PFSK-1 (cell line): ENCODE measurements around the gene LIMK2.

Source experiments
- FOXP2 ChIP-seq: optimal IDR thresholded peaks from 2 replicates; pipeline ENCODE3; 2011; ENCODE audit warnings: borderline replicate concordance, control low read depth, inconsistent platforms; ENCODE audit not compliant: insufficient read depth; ENCODE audit errors: extremely low read length, extremely low read depth
- POLR2AphosphoS5 ChIP-seq: IDR thresholded peaks from 2 replicates; pipeline ENCODE4 v1.6.1; 2012; ENCODE audit warnings: low read depth, mild to moderate bottlenecking, control low read depth, low read length, moderate library complexity
- REST ChIP-seq, 2 experiments: IDR thresholded peaks; 2 replicates each; pipeline versions ENCODE4 v1.6.1 to v1.8.0; 2011 to 2012; ENCODE audit warnings: low read depth in 2 of 2, low read length in 2 of 2, control low read depth in 1 of 2, inconsistent platforms in 1 of 2, mild to moderate bottlenecking in 1 of 2, moderate library complexity in 1 of 2; ENCODE audit not compliant: insufficient read depth in 1 of 2
- SIN3A ChIP-seq: IDR thresholded peaks from 2 replicates; pipeline ENCODE4 v1.6.1; 2012; ENCODE audit warnings: mild to moderate bottlenecking, low read length, moderate library complexity, borderline replicate concordance; ENCODE audit not compliant: insufficient read depth
- TAF1 ChIP-seq: IDR thresholded peaks from 2 replicates; pipeline ENCODE4 v1.6.1; 2012; ENCODE audit warnings: low read length, control low read depth, borderline replicate concordance; ENCODE audit not compliant: insufficient read depth

Gene LIMK2

GRCh38 chr22:31206896-31207687, 5.0 kb upstream of the LIMK2 start:
- TF ChIP-seq SIN3A = no peak
- no peak for TF ChIP-seq FOXP2
- TF ChIP-seq TAF1 = no peak
- TF ChIP-seq POLR2AphosphoS5 = no peak
- no peak for TF ChIP-seq REST (IDR thresholded peaks at IDR 0.05; ENCODE audit: insufficient read depth in 1 of 2, low read depth in 2 of 2, low read length in 2 of 2)

GRCh38 chr22:31210556-31211421, 1.3 kb upstream of the LIMK2 start:
- TF ChIP-seq REST (IDR thresholded peaks at IDR 0.05; ENCODE audit: insufficient read depth in 1 of 2, low read depth in 2 of 2, low read length in 2 of 2) (0 out of 4 replicates have a peak, but pooled peaks of 1 of the 2 experiments have one; percentile 18), FOXP2 (no peak), TAF1 (no peak), SIN3A (no peak), POLR2AphosphoS5 (no peak)

- TF ChIP-seq TAF1 (no peak), REST (IDR thresholded peaks at IDR 0.05; ENCODE audit: insufficient read depth in 1 of 2, low read depth in 2 of 2, low read length in 2 of 2) (no peak), SIN3A (no peak), POLR2AphosphoS5 (no peak), FOXP2 (no peak)
These were observed 626 bp upstream of the LIMK2 start for GRCh38 chr22:31211482-31211861.

- TF ChIP-seq SIN3A = no peak
- no peak for TF ChIP-seq REST (IDR thresholded peaks at IDR 0.05; ENCODE audit: insufficient read depth in 1 of 2, low read depth in 2 of 2, low read length in 2 of 2)
- TF ChIP-seq FOXP2 = no peak
- no peak for TF ChIP-seq POLR2AphosphoS5
- TF ChIP-seq TAF1 = no peak
These were observed 908 bp downstream of the LIMK2 start for GRCh38 chr22:31212783-31213629.
